HCT116 (cell line): Measurements from ENCODE around the gene WHRN. TPM values are rescaled to one million over a fixed set of nuclear protein-coding genes. Genes with fewer than 3 reads are reported as not detected.

Source experiments
- ATAC-seq: fragments of 200-7000 bp; cut with Tn5 transposase; 2 replicates; pipeline ENCODE4 v1.9.1; 2020; ENCODE audit warnings: mild to moderate bottlenecking, moderate library complexity
- BruUV-seq: library from RNA; stranded (reverse); fragments of 400-500 nt; replicated peaks from 2 replicates; lab custom pipeline; 2021; lab: Mats Ljungman, UMichigan
- CTCF ChIA-PET: fragments of 300-600 bp; sonication (Branson Sonifier 250); formaldehyde crosslinking; loops from one replicate; lab custom pipeline; 2021; ENCODE audit warnings: antibody characterized with exemption; lab: Charles Lee
- POLR2A ChIA-PET: fragments of 300-600, 350-600 bp; sonication (Branson Sonifier 250); formaldehyde crosslinking; loops from one replicate; lab custom pipeline; 2021; ENCODE audit warnings: antibody characterized with exemption; lab: Charles Lee
- RAD21 ChIA-PET, 2 experiments: fragments of 300-600 bp; sonication (Branson Sonifier 250); formaldehyde crosslinking; loops; one replicate each; lab custom pipeline; 2023; ENCODE audit warnings: low total read pairs in 2 of 2; ENCODE audit not compliant: uncharacterized antibody in 2 of 2, unreplicated experiment in 2 of 2, low non-redundant PET in 1 of 2; lab: Charles Lee
- DNase-seq: peaks from one replicate; pipeline ENCODE4 v3.0.0-alpha.2; 2010; ENCODE audit warnings: low read depth, low spot score
- H2AFZ ChIP-seq: fragments of 200-600 bp; shearing (Covaris generic), sonication (generic); 2 replicates; pipeline ENCODE4 v1.6.1; 2017; ENCODE audit warnings: low read depth, mixed run types, mixed read lengths, antibody characterized with exemption, low read length; ENCODE audit not compliant: poor library complexity, severe bottlenecking
- H3K27ac ChIP-seq: 2 replicates; pipeline ENCODE4 v1.5.1; 2012; ENCODE audit warnings: low read depth, low read length
- H3K27me3 ChIP-seq: fragments of 200-600 bp; sonication (generic); 2 replicates; pipeline ENCODE4 v1.6.1; 2016; ENCODE audit warnings: mixed run types, low read length, mixed read lengths; ENCODE audit not compliant: insufficient read depth
- H3K36me3 ChIP-seq, 2 experiments: fragments of 200-500 bp in 1 of 2; fragments of 200-600 bp in 1 of 2; sonication (Bioruptor generic) in 1 of 2; sonication (generic) in 1 of 2; 2 replicates each; pipeline versions ENCODE4 v1.5.1 to v1.6.1; 2014 to 2016; ENCODE audit warnings: low read length in 2 of 2, inconsistent platforms in 1 of 2, mixed read lengths in 1 of 2, mixed run types in 1 of 2; ENCODE audit not compliant: insufficient read depth in 2 of 2, control insufficient read depth in 1 of 2
- H3K4me1 ChIP-seq, 2 experiments: fragments of 200-600 bp in 1 of 2; sonication (generic) in 1 of 2; 2 replicates each; pipeline versions ENCODE4 v1.5.1 to v1.6.1; 2012 to 2017; ENCODE audit warnings: low read length in 2 of 2, inconsistent platforms in 1 of 2, mild to moderate bottlenecking in 1 of 2, mixed read lengths in 1 of 2, mixed run types in 1 of 2, moderate library complexity in 1 of 2; ENCODE audit not compliant: insufficient read depth in 2 of 2, control insufficient read depth in 1 of 2
- H3K4me2 ChIP-seq: fragments of 200-600 bp; sonication (generic); 2 replicates; pipeline ENCODE4 v1.6.1; 2017; ENCODE audit warnings: mixed run types, low read length, mixed read lengths
- H3K4me3 ChIP-seq, 2 experiments: fragments of 200-600 bp in 1 of 2; sonication (generic) in 1 of 2; replicated peaks in 1 of 2; 2 replicates each; pipeline ENCODE4 v1.5.1; 2011 to 2016; ENCODE audit warnings: low read length in 2 of 2, control low read depth in 1 of 2, low read depth in 1 of 2, mild to moderate bottlenecking in 1 of 2, mixed read lengths in 1 of 2, mixed run types in 1 of 2
- H3K79me2 ChIP-seq: fragments of 200-600 bp; sonication (generic); 2 replicates; pipeline ENCODE4 v1.6.1; 2017; ENCODE audit warnings: mild to moderate bottlenecking, mixed run types, low read length, moderate library complexity, mixed read lengths; ENCODE audit not compliant: insufficient read depth
- H3K9ac ChIP-seq: fragments of 200-600 bp; sonication (generic); 2 replicates; pipeline ENCODE4 v1.6.1; 2016; ENCODE audit warnings: low read length, mixed read lengths
- H3K9me2 ChIP-seq: fragments of 200-600 bp; sonication (generic), shearing (Covaris generic); 2 replicates; pipeline ENCODE4 v1.6.1; 2017; ENCODE audit warnings: mixed run types, mild to moderate bottlenecking, moderate library complexity; ENCODE audit not compliant: insufficient read depth
- H3K9me3 ChIP-seq, 2 experiments: fragments of 200-500 bp in 1 of 2; fragments of 200-600 bp in 1 of 2; sonication (Bioruptor generic) in 1 of 2; sonication (generic) in 1 of 2; 2 replicates each; pipeline ENCODE4 v1.6.1; 2014 to 2017; ENCODE audit warnings: low read length in 2 of 2, mixed read lengths in 2 of 2, inconsistent platforms in 1 of 2, low read depth in 1 of 2, mild to moderate bottlenecking in 1 of 2, mixed run types in 1 of 2, moderate library complexity in 1 of 2; ENCODE audit not compliant: control insufficient read depth in 1 of 2, insufficient read depth in 1 of 2
- H4K20me1 ChIP-seq: fragments of 200-600 bp; sonication (generic), shearing (Covaris generic); 2 replicates; pipeline ENCODE4 v1.6.1; 2017; ENCODE audit warnings: mixed run types, mild to moderate bottlenecking, moderate library complexity; ENCODE audit not compliant: insufficient read depth
- CBX3 ChIP-seq: IDR thresholded peaks from 2 replicates; pipeline ENCODE4 v1.6.1; 2012; ENCODE audit warnings: low read depth
- ELF1 ChIP-seq: IDR thresholded peaks from 2 replicates; pipeline ENCODE4 v1.6.1; 2012; ENCODE audit warnings: low read depth, borderline replicate concordance
- EZH2 ChIP-seq: fragments of 200-600 bp; sonication (generic); IDR thresholded peaks from 2 replicates; pipeline ENCODE4 v1.6.1; 2017; ENCODE audit warnings: antibody characterized with exemption, mixed run types
- FOSL1 ChIP-seq: IDR thresholded peaks from 2 replicates; pipeline ENCODE4 v1.6.1; 2012; ENCODE audit warnings: low read depth
- RAD21 ChIP-seq: IDR thresholded peaks from 2 replicates; pipeline ENCODE4 v1.6.1; 2012; ENCODE audit warnings: low read depth, mild to moderate bottlenecking
- SIN3A ChIP-seq: IDR thresholded peaks from 2 replicates; pipeline ENCODE4 v1.6.1; 2012; ENCODE audit warnings: low read depth
- SP1 ChIP-seq: IDR thresholded peaks from 2 replicates; pipeline ENCODE4 v1.6.1; 2012; ENCODE audit warnings: low read depth
- TCF7L2 ChIP-seq: IDR thresholded peaks from 2 replicates; pipeline ENCODE4 v1.7.0; 2011; ENCODE audit warnings: borderline replicate concordance, inconsistent platforms; ENCODE audit not compliant: insufficient read depth, insufficient read length; ENCODE audit errors: extremely low read depth
- YY1 ChIP-seq: IDR thresholded peaks from 2 replicates; pipeline ENCODE4 v1.6.1; 2011; ENCODE audit warnings: low read length, low read depth, moderate library complexity, mild to moderate bottlenecking; ENCODE audit not compliant: insufficient replicate concordance; ENCODE audit errors: extremely low read depth
- ZBTB33 ChIP-seq: IDR thresholded peaks from 2 replicates; pipeline ENCODE4 v1.6.1; 2011; ENCODE audit warnings: mild to moderate bottlenecking, low read length, moderate library complexity; ENCODE audit not compliant: insufficient replicate concordance; ENCODE audit errors: extremely low read depth
- intact Hi-C: fragments of 100-400 bp; cut with micrococcal nuclease; formaldehyde crosslinking; loops from 2 replicates; pipeline ENCODE4 v1.10.0; 2022
- total RNA-seq: library from RNA; stranded (reverse); gene quantifications from one replicate; pipeline ENCODE4 v1.2.1, GENCODE V29; 2021; ENCODE audit not compliant: unreplicated experiment
- TF ChIP-seq, protein P1 (sequence below), 3 experiments: fragments of 200-600 bp in 1 of 3; sonication (generic) in 1 of 3; IDR thresholded peaks in 2 of 3; conservative IDR thresholded peaks in 1 of 3; 2 replicates each; pipeline ENCODE4 v1.5.1; 2012 to 2017; ENCODE audit warnings: low read depth in 2 of 3, low read length in 2 of 3, antibody characterized with exemption in 1 of 3, borderline replicate concordance in 1 of 3, control low read depth in 1 of 3, mild to moderate bottlenecking in 1 of 3, mixed read lengths in 1 of 3, mixed run types in 1 of 3, moderate library complexity in 1 of 3; ENCODE audit not compliant: insufficient read depth in 1 of 3
- TF ChIP-seq, protein P2 (sequence below): IDR thresholded peaks from 2 replicates; pipeline ENCODE4 v1.6.1; 2012

Gene WHRN
- total RNA-seq, 1 experiment from 2014 or later = 12.8 TPM

DNA sequence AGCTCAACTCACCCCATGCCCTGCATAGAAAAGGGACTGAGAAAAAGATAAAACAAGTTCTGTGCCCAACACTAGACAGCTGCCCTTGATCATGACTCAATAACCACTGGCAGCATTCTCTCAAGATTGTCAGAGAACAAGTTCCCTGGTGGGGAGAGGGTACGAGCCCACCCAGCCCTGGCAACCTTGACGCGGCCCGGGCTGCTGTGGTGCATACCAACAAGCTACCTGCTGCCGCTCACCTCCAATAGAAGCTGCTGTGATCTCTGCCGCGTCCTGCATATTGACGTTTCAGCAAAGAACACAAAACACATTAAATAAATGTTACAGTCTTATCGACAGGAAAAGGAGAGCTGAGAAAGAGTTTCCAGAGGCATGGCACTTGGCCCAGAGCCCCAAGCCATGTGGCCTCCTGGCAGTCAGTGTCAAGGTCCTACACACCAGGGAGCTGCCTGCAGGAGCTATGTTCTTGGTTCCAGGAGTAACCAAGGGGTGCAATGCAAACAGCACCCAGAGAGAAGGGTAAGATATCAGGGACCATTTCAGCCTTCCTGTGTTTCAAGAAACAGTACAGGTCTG is 28.3 kb downstream of the WHRN start:
- intact Hi-C loops = no loop called here
- ChIA-PET CTCF (no interaction called here), RAD21 (no interaction called here), POLR2A (no interaction called here)
- Histone ChIP-seq H4K20me1 (no peaks in the 10 kb centered on the region), H3K9ac (no peak overlapping the region), H3K27me3 (no peaks in the 10 kb centered on the region), H3K4me2 (no peak overlapping the region), H3K36me3 (no peaks in the 10 kb centered on the region), H3K27ac (no peak overlapping the region), H3K4me3 (no peak overlapping the region), H3K9me3 (no peaks in the 10 kb centered on the region), H3K9me2 (no peaks in the 10 kb centered on the region), H3K79me2 (no peaks in the 10 kb centered on the region), H2AFZ (no peak overlapping the region), H3K4me1 (no peaks in the 10 kb centered on the region)
- no peak for TF ChIP-seq ZBTB33
- TF ChIP-seq SIN3A = no peak
- no peak for TF ChIP-seq ELF1
- no peak for TF ChIP-seq FOSL1
- no peak for TF ChIP-seq TCF7L2
- TF ChIP-seq, protein P1, sequence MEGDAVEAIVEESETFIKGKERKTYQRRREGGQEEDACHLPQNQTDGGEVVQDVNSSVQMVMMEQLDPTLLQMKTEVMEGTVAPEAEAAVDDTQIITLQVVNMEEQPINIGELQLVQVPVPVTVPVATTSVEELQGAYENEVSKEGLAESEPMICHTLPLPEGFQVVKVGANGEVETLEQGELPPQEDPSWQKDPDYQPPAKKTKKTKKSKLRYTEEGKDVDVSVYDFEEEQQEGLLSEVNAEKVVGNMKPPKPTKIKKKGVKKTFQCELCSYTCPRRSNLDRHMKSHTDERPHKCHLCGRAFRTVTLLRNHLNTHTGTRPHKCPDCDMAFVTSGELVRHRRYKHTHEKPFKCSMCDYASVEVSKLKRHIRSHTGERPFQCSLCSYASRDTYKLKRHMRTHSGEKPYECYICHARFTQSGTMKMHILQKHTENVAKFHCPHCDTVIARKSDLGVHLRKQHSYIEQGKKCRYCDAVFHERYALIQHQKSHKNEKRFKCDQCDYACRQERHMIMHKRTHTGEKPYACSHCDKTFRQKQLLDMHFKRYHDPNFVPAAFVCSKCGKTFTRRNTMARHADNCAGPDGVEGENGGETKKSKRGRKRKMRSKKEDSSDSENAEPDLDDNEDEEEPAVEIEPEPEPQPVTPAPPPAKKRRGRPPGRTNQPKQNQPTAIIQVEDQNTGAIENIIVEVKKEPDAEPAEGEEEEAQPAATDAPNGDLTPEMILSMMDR (IDR thresholded peaks at IDR 0.05 in 2 of 3, conservative IDR thresholded peaks at IDR 0.05 in 1 of 3; ENCODE audit: borderline replicate concordance in 1 of 3, insufficient read depth in 1 of 3, low read depth in 2 of 3, low read length in 2 of 3) = no peak
- TF ChIP-seq CBX3 = no peak
- no peak for TF ChIP-seq YY1
- no peak for TF ChIP-seq EZH2
- TF ChIP-seq, protein P2, sequence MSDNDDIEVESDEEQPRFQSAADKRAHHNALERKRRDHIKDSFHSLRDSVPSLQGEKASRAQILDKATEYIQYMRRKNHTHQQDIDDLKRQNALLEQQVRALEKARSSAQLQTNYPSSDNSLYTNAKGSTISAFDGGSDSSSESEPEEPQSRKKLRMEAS = no peak
- TF ChIP-seq SP1 = no peak
- no peak for TF ChIP-seq RAD21
- no TSS peak for BruUV-seq
- no peak for ATAC-seq
- no peak for DNase-seq
